Lower lobe of right lung (tissue), 2 donors: ENCODE results near the gene DNAH9. TPM values are rescaled to one million over a fixed set of nuclear protein-coding genes. Genes with fewer than 3 reads are reported as not detected.

Experiments
- ATAC-seq, 2 donors: fragments of 200-7000 bp; cut with Tn5 transposase; one replicate each; pipeline ENCODE4 v1.9.1; 2020 to 2022; ENCODE audit warnings: mild to moderate bottlenecking in 2 of 2, moderate library complexity in 2 of 2
- DNase-seq: peaks from one replicate; pipeline ENCODE4 v3.0.0-alpha.2; 2020
- H3K27ac ChIP-seq: fragments of 200-600 bp; one replicate; pipeline ENCODE4 v1.8.0; 2022
- H3K27me3 ChIP-seq: fragments of 200-600 bp; one replicate; pipeline ENCODE4 v1.8.0; 2022; ENCODE audit warnings: low read depth
- H3K36me3 ChIP-seq: fragments of 200-600 bp; one replicate; pipeline ENCODE4 v1.8.0; 2022; ENCODE audit warnings: mild to moderate bottlenecking
- H3K4me1 ChIP-seq: fragments of 200-600 bp; one replicate; pipeline ENCODE4 v1.8.0; 2022
- H3K4me3 ChIP-seq: fragments of 200-600 bp; one replicate; pipeline ENCODE4 v1.8.0; 2022; ENCODE audit warnings: mild to moderate bottlenecking
- H3K9me3 ChIP-seq: fragments of 200-600 bp; one replicate; pipeline ENCODE4 v1.8.0; 2022
- CTCF ChIP-seq: fragments of 200-600 bp; IDR thresholded peaks from one replicate; pipeline ENCODE4 v1.8.0; 2022; ENCODE audit warnings: antibody characterized with exemption, mild to moderate bottlenecking
- intact Hi-C: fragments of 100-400 bp; cut with DNase I; formaldehyde crosslinking; loops from one replicate; pipeline ENCODE4 v1.11.0; 2022
- total RNA-seq: library from RNA; stranded (reverse); fragmentation: NEBNext Ultra II Directional; extraction: Animal tissue kit (Norgen Biotek cat#: 25700); gene quantifications from one replicate; pipeline ENCODE4 v1.2.1, GENCODE V29; 2021
- donor health status: DM: no; HTN: yes; CAD: no; lungs with severe emphysema.

Gene DNAH9
- total RNA-seq, 1 donor from 2014 or later, result 22.3 TPM

GRCh38 chr17:11848330-11848729, 250.1 kb downstream of the DNAH9 start:
- no peaks in the 10 kb centered on the region for H3K27me3 ChIP-seq

GRCh38 chr17:11852231-11852630, 254.0 kb downstream of the DNAH9 start:
- intact Hi-C loops, result no loop called here
- H3K9me3 ChIP-seq, result no peaks in the 10 kb centered on the region
- no peak overlapping the region for H3K4me3 ChIP-seq
- no peaks in the 10 kb centered on the region for H3K27me3 ChIP-seq
- ATAC-seq (no peak), DNase-seq (no peak)
- no peak for TF ChIP-seq CTCF
- no peaks in the 10 kb centered on the region for H3K36me3 ChIP-seq
- H3K27ac ChIP-seq, result no peak overlapping the region
- no peaks in the 10 kb centered on the region for H3K4me1 ChIP-seq

More at GRCh38 chr17:11848330-11848729, 250.1 kb downstream of the DNAH9 start:
- intact Hi-C loops, result no loop called here
- DNase-seq (no peak), ATAC-seq (no peak)
- Histone ChIP-seq H3K27ac (no peak overlapping the region), H3K4me3 (no peak overlapping the region), H3K4me1 (no peaks in the 10 kb centered on the region), H3K9me3 (no peaks in the 10 kb centered on the region), H3K36me3 (no peaks in the 10 kb centered on the region)
- no peak for TF ChIP-seq CTCF

GRCh38 chr17:11852912-11853311, 254.6 kb downstream of the DNAH9 start:
- H3K27me3 ChIP-seq, result no peaks in the 10 kb centered on the region
- H3K9me3 ChIP-seq, result no peaks in the 10 kb centered on the region
- ATAC-seq, result no peak
- no peaks in the 10 kb centered on the region for H3K36me3 ChIP-seq
- no peaks in the 10 kb centered on the region for H3K4me1 ChIP-seq
- no peak overlapping the region for H3K27ac ChIP-seq
- no peak for DNase-seq
- no peak overlapping the region for H3K4me3 ChIP-seq
- intact Hi-C loops, result no loop called here
- TF ChIP-seq CTCF, result no peak

- no peaks in the 10 kb centered on the region for H3K9me3 ChIP-seq
- no peaks in the 10 kb centered on the region for H3K27me3 ChIP-seq
- peak in 1 of 2 donors; percentile 39 for ATAC-seq
- intact Hi-C loops, result no loop called here
- no peak for DNase-seq
- no peaks in the 10 kb centered on the region for H3K36me3 ChIP-seq
- no peak for TF ChIP-seq CTCF
- no peak overlapping the region for H3K27ac ChIP-seq
- no peak overlapping the region for H3K4me3 ChIP-seq
- no peaks in the 10 kb centered on the region for H3K4me1 ChIP-seq
These were observed 255.3 kb downstream of the DNAH9 start for GRCh38 chr17:11853321-11854151.

GRCh38 chr17:11855306-11855705, 257.0 kb downstream of the DNAH9 start:
- no peak for DNase-seq
- H3K4me1 ChIP-seq, result no peaks in the 10 kb centered on the region
- no peaks in the 10 kb centered on the region for H3K9me3 ChIP-seq
- intact Hi-C loops, result no loop called here
- no peak overlapping the region for H3K27ac ChIP-seq
- ATAC-seq, result no peak
- H3K36me3 ChIP-seq, result no peaks in the 10 kb centered on the region
- no peak overlapping the region for H3K4me3 ChIP-seq
- no peak for TF ChIP-seq CTCF
- no peaks in the 10 kb centered on the region for H3K27me3 ChIP-seq
